ENCODE data around the gene SLC25A20.

SLC25A20 gene

DNA sequence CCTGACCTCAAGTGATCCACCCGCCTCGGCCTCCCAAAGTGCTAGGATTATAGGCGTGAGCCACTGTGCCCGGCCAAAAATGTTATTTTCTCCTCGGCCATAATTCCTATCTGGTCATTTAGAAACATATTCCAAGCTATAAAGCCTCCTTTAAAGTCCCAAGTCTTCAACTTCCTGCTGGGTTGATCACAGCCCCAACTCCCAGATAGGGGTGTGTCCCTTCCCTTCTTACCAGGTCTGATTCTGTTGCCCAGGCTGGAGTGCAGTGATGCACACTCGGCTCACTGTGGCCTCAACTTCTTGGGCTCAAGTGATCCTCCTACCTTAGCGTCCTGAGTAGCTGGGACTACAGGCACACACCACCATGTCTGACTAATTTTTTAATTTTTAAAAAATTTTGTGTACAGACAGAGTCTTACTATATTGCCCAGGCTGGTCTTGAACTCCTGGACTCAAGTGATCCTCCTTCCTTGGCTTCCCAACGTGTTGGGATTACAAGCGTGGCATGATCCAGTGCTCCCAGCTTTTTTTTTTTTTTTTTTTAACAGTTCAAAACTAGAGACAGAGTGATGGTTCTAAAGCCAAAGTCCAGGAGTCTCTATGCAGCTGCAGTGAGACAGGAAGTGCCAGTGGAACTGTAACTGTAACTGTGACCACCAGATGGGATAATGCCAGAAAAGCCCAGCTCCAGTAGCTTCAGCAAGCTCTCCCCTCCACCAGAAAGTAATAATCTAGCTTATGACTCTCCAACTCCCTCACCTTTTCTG, 42.8 kb downstream of the SLC25A20 start:
- Histone ChIP-seq H3K4me3 (ENCODE audit: low read depth in 1 of 2, low read length in 2 of 2) (no peak overlapping the region), H3K27ac (ENCODE audit: low read depth, low read length) (no peak overlapping the region), H3K27me3 (ENCODE audit: control insufficient read depth in 1 of 2, insufficient read depth in 2 of 2, low read length in 2 of 2) (no peaks in the 10 kb centered on the region), H3K9me3 (ENCODE audit: low read length) (no peaks in the 10 kb centered on the region), H3K9ac (ENCODE audit: low read length) (no peak overlapping the region), H3K36me3 (ENCODE audit: insufficient read depth, low read length) (peaks cover 25% of the 10 kb centered on the region), H3K4me1 (ENCODE audit: insufficient read depth, low read length) (no peaks in the 10 kb centered on the region)

DNA sequence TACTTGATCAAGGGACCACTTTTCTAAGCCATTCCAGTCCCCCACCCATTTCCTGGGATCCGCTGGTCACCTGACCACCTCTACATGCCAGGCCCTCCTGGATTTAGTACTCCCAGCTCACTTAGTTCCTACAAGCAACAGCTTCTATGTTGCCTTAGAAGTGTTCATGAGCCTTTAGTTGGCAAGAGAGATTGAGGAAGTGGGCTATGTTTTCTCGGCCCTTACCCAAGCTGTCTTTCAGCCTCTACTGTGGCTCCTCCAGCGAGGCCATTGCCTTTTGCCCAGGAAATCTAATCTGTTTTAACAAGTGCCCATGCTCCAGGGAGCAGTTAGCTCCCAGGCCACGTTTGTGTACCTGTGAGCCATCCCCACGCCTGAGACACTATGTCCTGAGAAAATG, 46.5 kb downstream of the SLC25A20 start:
- H3K4me1 ChIP-seq (ENCODE audit: insufficient read depth, low read length): peaks cover 9% of the 10 kb centered on the region
- H3K27ac ChIP-seq (ENCODE audit: low read depth, low read length): no peak overlapping the region
- no peaks in the 10 kb centered on the region for H3K27me3 ChIP-seq (ENCODE audit: control insufficient read depth in 1 of 2, insufficient read depth in 2 of 2, low read length in 2 of 2)
- H3K9me3 ChIP-seq (ENCODE audit: low read length): no peaks in the 10 kb centered on the region
- H3K4me3 ChIP-seq (ENCODE audit: low read depth in 1 of 2, low read length in 2 of 2): no peak overlapping the region
- H3K9ac ChIP-seq (ENCODE audit: low read length): no peak overlapping the region
- peaks cover 8% of the 10 kb centered on the region for H3K36me3 ChIP-seq (ENCODE audit: insufficient read depth, low read length)

DNA sequence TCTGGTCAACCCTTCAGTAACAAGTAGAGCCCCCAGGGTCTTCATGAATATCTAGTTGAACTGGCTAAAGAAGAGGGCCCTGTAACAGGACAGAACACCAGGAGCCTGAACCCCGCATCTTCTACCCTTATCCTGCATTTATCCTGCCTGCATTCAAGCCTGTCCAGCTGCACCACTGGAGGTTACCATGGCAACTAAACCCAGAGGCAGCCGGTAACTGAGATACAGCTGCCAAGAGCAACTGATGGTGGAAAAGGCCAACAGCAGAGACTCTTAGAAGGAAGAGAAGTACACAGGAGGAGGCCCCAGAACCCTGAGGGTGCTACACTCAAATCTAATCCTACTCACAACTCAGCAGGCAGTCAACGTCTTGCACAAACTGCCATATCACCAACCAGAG, 47.3 kb downstream of the SLC25A20 start:
- no peak overlapping the region for H3K4me3 ChIP-seq (ENCODE audit: low read depth in 1 of 2, low read length in 2 of 2)
- no peaks in the 10 kb centered on the region for H3K27me3 ChIP-seq (ENCODE audit: control insufficient read depth in 1 of 2, insufficient read depth in 2 of 2, low read length in 2 of 2)
- no peak overlapping the region for H3K27ac ChIP-seq (ENCODE audit: low read depth, low read length)
- peaks cover 4% of the 10 kb centered on the region for H3K36me3 ChIP-seq (ENCODE audit: insufficient read depth, low read length)
- peaks cover 13% of the 10 kb centered on the region for H3K4me1 ChIP-seq (ENCODE audit: insufficient read depth, low read length)
- H3K9ac ChIP-seq (ENCODE audit: low read length): no peak overlapping the region
- no peaks in the 10 kb centered on the region for H3K9me3 ChIP-seq (ENCODE audit: low read length)

DNA sequence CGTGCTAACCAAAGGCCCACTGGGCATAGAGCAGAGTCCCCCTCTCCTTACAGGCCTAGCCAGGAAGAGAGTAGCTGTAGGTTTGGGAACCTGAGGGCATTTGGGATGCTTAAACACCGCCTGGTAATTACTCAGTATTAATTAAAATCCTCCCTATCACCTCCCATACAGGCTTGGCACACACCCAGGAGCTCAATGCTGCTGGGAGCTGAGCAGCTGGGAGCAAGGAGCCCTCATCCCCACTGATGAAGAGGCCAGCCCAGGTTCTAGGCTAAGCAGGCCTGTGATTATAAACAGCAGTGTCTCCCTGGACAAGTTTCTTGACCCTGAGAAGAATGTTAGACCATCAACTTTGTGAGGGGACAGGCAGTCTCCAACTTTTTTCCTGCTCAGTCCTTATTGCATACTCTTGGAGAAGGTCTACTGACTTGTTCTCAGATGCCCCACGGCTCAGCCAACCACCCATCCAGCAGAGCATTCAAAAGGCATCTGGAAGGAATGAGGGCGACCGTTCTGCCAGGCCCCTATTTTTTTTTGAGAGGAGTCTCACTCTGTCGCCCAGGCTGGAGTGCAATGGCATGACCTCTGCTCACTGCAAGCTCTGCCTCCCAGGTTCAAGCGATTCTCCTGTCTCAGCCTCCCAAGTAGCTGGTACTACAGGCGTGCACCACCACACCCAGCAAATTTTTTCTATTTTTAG, 49.7 kb downstream of the SLC25A20 start:
- Histone ChIP-seq H3K36me3 (ENCODE audit: insufficient read depth, low read length) (no peaks in the 10 kb centered on the region), H3K4me1 (ENCODE audit: insufficient read depth, low read length) (peaks cover 26% of the 10 kb centered on the region), H3K9ac (ENCODE audit: low read length) (no peak overlapping the region), H3K27me3 (ENCODE audit: control insufficient read depth in 1 of 2, insufficient read depth in 2 of 2, low read length in 2 of 2) (no peaks in the 10 kb centered on the region), H3K27ac (ENCODE audit: low read depth, low read length) (no peak overlapping the region), H3K4me3 (ENCODE audit: low read depth in 1 of 2, low read length in 2 of 2) (no peak overlapping the region), H3K9me3 (ENCODE audit: low read length) (no peaks in the 10 kb centered on the region)

DNA sequence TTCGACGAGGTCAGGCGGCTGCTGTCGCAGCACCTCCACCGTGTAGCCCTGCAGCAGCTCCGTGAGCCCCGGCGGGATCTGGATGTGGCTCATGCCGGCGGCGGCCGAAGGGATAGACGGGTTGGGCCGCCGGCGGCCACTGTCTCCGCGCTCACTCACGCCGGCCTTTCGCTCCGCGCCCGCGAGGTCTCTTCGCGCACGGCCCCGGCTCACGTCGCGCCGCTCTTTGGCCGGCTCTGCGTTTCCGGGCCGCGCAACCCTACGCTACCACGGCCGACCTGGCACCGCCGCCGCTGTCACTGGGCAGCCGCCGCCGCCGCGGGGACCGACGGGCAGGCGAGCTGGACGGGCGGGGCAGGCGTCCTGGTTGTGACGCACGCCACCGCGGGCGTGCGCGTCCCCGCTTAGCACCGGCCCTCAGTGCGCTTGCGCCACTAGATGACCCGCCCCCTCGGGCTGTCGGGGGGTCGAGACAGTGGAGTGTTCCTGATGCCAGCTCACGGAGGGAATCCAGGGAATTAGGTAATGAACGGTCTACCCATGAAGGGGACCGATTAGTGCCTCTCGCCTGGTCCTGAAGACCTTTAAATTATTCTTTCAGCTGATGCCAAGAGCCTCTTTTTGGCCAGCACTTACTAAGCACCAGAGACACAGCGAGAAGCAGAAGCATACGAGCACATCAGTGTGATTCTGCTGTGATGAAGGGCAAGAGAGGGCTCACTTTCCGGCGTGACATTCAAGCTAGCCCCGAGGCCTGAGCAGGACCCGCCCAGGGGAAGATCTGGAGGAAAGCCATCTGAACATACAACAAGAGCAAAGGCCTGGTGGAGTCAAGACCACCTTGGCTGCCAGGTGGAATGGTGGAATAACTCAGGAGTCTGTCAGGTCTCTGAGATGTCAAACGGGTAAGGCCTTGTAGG, 50.9 kb downstream of the SLC25A20 start, which contains the start of gene PRKAR2A:
PRKAR2A (minus strand) TSS at position 371 of the 920 bp plus-strand sequence; CDS start at position 93, 278 bp downstream.
- peak within 1 kb of the TSS; percentile 66 to 74 for H3K4me3 ChIP-seq (ENCODE audit: low read depth in 1 of 2, low read length in 2 of 2)
- peaks cover 26% of the 10 kb centered on the region for H3K4me1 ChIP-seq (ENCODE audit: insufficient read depth, low read length)
- H3K9ac ChIP-seq (ENCODE audit: low read length): peak within 1 kb of the TSS; percentile 67
- peak within 1 kb of the TSS; percentile 93 for H3K27ac ChIP-seq (ENCODE audit: low read depth, low read length)
- no peaks in the 10 kb centered on the region for H3K36me3 ChIP-seq (ENCODE audit: insufficient read depth, low read length)
- no peaks in the 10 kb centered on the region for H3K9me3 ChIP-seq (ENCODE audit: low read length)
- H3K27me3 ChIP-seq (ENCODE audit: control insufficient read depth in 1 of 2, insufficient read depth in 2 of 2, low read length in 2 of 2): no peaks in the 10 kb centered on the region

DNA sequence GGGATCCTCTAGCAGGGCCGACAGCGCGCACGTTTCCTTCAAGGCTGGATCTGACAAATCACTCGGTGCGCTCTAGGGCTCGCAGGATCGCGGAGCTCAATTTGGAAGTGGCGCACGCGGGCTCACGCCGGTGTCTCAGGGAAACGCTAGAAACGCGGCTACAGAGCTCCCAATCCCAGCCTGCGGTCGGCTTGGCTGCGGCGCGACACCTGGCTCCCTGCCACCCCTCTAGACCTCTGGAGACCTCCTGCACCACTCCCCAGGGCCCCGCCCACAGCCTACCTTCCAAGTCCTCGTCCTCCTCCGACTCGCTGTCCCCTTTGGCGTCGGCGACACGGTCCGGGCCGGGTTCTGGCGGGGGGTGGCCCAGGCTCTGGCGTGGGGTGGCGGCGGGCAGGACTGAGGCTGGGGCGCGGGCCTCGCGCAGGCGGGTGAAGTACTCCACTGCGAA, 51.6 kb downstream of the SLC25A20 start:
- H3K4me1 ChIP-seq (ENCODE audit: insufficient read depth, low read length): peaks cover 26% of the 10 kb centered on the region
- no peaks in the 10 kb centered on the region for H3K9me3 ChIP-seq (ENCODE audit: low read length)
- peak overlapping the region; percentile 93 for H3K27ac ChIP-seq (ENCODE audit: low read depth, low read length)
- H3K27me3 ChIP-seq (ENCODE audit: control insufficient read depth in 1 of 2, insufficient read depth in 2 of 2, low read length in 2 of 2): no peaks in the 10 kb centered on the region
- no peaks in the 10 kb centered on the region for H3K36me3 ChIP-seq (ENCODE audit: insufficient read depth, low read length)
- peak overlapping the region; percentile 66 to 74 for H3K4me3 ChIP-seq (ENCODE audit: low read depth in 1 of 2, low read length in 2 of 2)
- peak overlapping the region; percentile 61 for H3K9ac ChIP-seq (ENCODE audit: low read length)

DNA sequence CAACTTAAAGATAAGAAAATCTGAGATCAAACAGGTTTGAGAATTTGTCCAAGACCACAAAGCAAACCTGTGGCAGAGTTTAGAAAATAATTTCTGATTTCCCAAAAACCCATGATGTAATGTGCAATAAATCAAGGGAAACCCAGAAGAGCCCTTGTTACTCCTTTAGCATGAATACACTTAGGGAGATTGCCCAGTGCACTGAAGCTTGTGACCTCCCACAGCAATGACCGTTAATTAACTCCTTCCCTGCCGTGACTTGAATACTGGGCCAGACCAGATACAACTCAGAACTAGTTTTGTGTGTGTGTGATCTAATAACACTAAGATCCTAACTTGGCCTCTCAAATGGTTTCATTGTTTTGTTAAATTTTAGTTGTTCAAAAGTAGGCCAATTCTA, 53.5 kb downstream of the SLC25A20 start:
- Histone ChIP-seq H3K4me3 (ENCODE audit: low read depth in 1 of 2, low read length in 2 of 2) (peak overlapping the region in 1 of 2 donors; percentile 20), H3K4me1 (ENCODE audit: insufficient read depth, low read length) (peaks cover 26% of the 10 kb centered on the region), H3K27me3 (ENCODE audit: control insufficient read depth in 1 of 2, insufficient read depth in 2 of 2, low read length in 2 of 2) (no peaks in the 10 kb centered on the region), H3K27ac (ENCODE audit: low read depth, low read length) (no peak overlapping the region), H3K9me3 (ENCODE audit: low read length) (no peaks in the 10 kb centered on the region), H3K9ac (ENCODE audit: low read length) (no peak overlapping the region), H3K36me3 (ENCODE audit: insufficient read depth, low read length) (no peaks in the 10 kb centered on the region)

DNA sequence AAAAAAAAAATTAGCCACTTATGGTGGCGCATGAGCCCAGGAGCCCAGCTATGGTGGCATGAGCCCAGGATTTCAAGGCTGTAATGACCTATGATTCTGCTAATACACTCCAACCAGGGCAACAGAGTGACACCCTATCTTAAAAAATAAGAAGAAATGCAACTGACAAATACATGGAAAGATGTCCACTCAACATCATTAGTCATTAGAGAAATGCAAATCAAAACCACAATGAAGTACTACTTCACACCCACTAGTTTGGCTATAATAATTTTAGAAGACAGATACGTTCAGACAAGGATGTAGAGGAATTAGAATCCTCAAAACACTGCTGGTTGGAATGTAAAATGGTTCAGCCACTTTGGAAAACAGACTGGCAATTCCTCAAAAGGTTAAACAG, 61.5 kb downstream of the SLC25A20 start:
- H3K36me3 ChIP-seq (ENCODE audit: insufficient read depth, low read length): no peaks in the 10 kb centered on the region
- no peak overlapping the region for H3K4me3 ChIP-seq (ENCODE audit: low read depth in 1 of 2, low read length in 2 of 2)
- H3K4me1 ChIP-seq (ENCODE audit: insufficient read depth, low read length): peaks cover 3% of the 10 kb centered on the region
- H3K27ac ChIP-seq (ENCODE audit: low read depth, low read length): no peak overlapping the region
- H3K27me3 ChIP-seq (ENCODE audit: control insufficient read depth in 1 of 2, insufficient read depth in 2 of 2, low read length in 2 of 2): no peaks in the 10 kb centered on the region
- H3K9me3 ChIP-seq (ENCODE audit: low read length): no peaks in the 10 kb centered on the region
- H3K9ac ChIP-seq (ENCODE audit: low read length): no peak overlapping the region

DNA sequence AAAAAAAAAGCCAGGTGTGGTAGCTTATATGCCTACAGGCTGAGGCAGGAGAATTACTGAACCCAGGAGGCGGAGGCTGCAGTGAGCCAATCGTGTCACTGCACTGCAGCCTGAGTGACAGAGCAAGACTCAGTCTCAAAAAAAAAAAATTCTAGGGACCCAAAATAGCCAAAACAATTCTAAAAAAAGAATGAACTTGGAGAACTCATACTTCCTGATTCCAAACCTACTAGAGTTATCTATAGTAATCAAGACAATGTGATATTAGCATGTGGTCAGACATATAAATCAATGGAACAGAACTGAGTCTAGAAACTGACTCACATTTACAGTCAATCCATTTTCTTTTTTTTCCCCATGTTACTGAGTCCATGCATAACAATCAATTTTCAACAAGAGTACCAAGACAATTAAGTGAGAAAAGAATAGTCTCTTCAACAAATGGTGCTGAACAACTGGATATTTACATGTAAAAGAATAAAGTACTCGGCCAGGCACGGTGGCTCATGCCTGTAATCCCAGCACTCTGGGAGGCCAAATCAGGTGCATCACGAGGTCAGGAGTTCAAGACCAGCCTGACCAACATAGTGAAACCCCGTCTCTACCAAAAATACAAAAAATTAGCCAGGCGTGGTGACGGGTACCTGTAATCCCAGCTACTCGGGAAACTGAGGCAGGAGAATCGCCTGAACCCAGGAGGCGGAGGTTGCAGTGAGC, 62.9 kb downstream of the SLC25A20 start:
- Histone ChIP-seq H3K36me3 (ENCODE audit: insufficient read depth, low read length) (no peaks in the 10 kb centered on the region), H3K4me3 (ENCODE audit: low read depth in 1 of 2, low read length in 2 of 2) (no peak overlapping the region), H3K27ac (ENCODE audit: low read depth, low read length) (no peak overlapping the region), H3K4me1 (ENCODE audit: insufficient read depth, low read length) (peaks cover 3% of the 10 kb centered on the region), H3K9ac (ENCODE audit: low read length) (no peak overlapping the region), H3K27me3 (ENCODE audit: control insufficient read depth in 1 of 2, insufficient read depth in 2 of 2, low read length in 2 of 2) (no peaks in the 10 kb centered on the region), H3K9me3 (ENCODE audit: low read length) (no peaks in the 10 kb centered on the region)

DNA sequence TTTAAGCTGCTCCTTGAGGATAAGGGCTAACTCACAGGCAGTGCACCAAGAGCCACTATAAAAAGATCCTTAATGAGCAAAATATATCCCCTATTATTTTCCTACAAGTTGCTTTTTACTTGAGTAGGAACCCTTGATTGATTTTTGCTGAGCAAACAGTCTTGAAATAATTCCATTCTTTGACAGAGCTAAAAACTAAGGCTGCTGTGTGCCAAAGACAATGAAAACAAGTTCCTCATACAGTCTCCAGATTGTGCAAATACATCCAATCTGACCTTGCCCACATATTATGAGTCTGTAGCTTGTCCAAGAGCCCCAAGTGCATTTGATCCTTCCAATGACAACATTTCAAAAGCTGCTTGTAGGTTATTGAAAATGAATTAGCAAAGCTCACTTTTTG, 66.0 kb downstream of the SLC25A20 start:
- Histone ChIP-seq H3K36me3 (ENCODE audit: insufficient read depth, low read length) (no peaks in the 10 kb centered on the region), H3K4me1 (ENCODE audit: insufficient read depth, low read length) (no peaks in the 10 kb centered on the region), H3K27ac (ENCODE audit: low read depth, low read length) (no peak overlapping the region), H3K9me3 (ENCODE audit: low read length) (no peaks in the 10 kb centered on the region), H3K9ac (ENCODE audit: low read length) (no peak overlapping the region), H3K27me3 (ENCODE audit: control insufficient read depth in 1 of 2, insufficient read depth in 2 of 2, low read length in 2 of 2) (no peaks in the 10 kb centered on the region), H3K4me3 (ENCODE audit: low read depth in 1 of 2, low read length in 2 of 2) (no peak overlapping the region)

Measured in muscle layer of colon (tissue), 2 donors.